AG04450 (cell line): ENCODE results near the gene HIGD1C. TPM values are rescaled to one million over a fixed set of nuclear protein-coding genes. Genes with fewer than 3 reads are reported as not detected.
A peak's percentile ranks its signal among the peaks of the same experiment; 100 is the strongest.
"Not testable (repeated sequence)": the region's sequence is repeated elsewhere in the genome, so short reads cannot be mapped to it uniquely, and the experiment has no call there.

ENCODE experiments used
- CTCF ChIA-PET: fragments of 300-600, 350-600 bp; formaldehyde crosslinking; extraction: SDS; loops from one replicate; lab custom pipeline; 2022; ENCODE audit warnings: antibody characterized with exemption, inconsistent platforms; lab: Charles Lee
- POLR2A ChIA-PET: fragments of 350-600 bp; formaldehyde crosslinking; extraction: SDS; loops from one replicate; lab custom pipeline; 2021; ENCODE audit warnings: antibody characterized with exemption, inconsistent platforms; lab: Yijun Ruan, JAX
- DNase-seq: peaks from one replicate; pipeline ENCODE4 v3.0.0-alpha.2; 2011; ENCODE audit warnings: low read depth, low spot score
- H3K27ac ChIP-seq: one replicate; pipeline ENCODE4 v1.5.1; 2012; ENCODE audit warnings: low read depth, low read length, control low read depth
- H3K27me3 ChIP-seq: one replicate; pipeline ENCODE4 v1.6.0; 2012; ENCODE audit warnings: low read length; ENCODE audit not compliant: control insufficient read depth, insufficient read depth
- H3K4me3 ChIP-seq: 2 replicates; pipeline ENCODE4 v1.5.1; 2011; ENCODE audit warnings: mild to moderate bottlenecking, low read depth, low read length, control low read depth
- H3K9me3 ChIP-seq: 2 replicates; pipeline ENCODE4 v1.5.1; 2012; ENCODE audit warnings: low read length; ENCODE audit not compliant: control insufficient read depth, insufficient read depth
- polyA plus RNA-seq: library from polyadenylated mRNA; depleted of rRNA; stranded (reverse); fragments of >200 nt; gene quantifications from 2 replicates; pipeline ENCODE4 v1.2.3, GENCODE V29; 2011
- TF ChIP-seq, protein P1 (sequence below): IDR thresholded peaks from 2 replicates; pipeline ENCODE4 v1.5.1; 2011; ENCODE audit warnings: low read depth, low read length, control low read depth, inconsistent platforms

Gene HIGD1C
- polyA plus RNA-seq, 1 experiment, result not detected

DNA sequence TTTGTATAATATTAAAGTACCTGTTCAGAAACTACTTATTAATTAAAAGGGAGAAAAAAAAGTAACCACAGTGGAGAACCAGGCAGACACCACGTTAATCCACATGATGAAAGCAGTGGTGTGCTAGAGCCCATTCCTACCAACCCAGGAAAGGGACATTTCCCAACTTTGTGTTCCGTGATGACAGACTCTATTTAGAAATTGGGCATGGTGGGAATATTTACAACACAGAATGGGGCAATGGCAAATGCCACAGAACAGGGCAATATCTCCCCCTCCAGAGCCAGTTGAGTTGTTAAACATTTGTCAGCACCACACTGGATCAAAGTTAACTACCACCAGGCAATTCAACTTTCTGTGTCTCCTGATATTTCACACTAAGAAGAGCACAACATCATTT, 1.2 kb upstream of the HIGD1C start:
- ChIA-PET CTCF (no interaction called here), POLR2A (no interaction called here)
- TF ChIP-seq, protein P1, sequence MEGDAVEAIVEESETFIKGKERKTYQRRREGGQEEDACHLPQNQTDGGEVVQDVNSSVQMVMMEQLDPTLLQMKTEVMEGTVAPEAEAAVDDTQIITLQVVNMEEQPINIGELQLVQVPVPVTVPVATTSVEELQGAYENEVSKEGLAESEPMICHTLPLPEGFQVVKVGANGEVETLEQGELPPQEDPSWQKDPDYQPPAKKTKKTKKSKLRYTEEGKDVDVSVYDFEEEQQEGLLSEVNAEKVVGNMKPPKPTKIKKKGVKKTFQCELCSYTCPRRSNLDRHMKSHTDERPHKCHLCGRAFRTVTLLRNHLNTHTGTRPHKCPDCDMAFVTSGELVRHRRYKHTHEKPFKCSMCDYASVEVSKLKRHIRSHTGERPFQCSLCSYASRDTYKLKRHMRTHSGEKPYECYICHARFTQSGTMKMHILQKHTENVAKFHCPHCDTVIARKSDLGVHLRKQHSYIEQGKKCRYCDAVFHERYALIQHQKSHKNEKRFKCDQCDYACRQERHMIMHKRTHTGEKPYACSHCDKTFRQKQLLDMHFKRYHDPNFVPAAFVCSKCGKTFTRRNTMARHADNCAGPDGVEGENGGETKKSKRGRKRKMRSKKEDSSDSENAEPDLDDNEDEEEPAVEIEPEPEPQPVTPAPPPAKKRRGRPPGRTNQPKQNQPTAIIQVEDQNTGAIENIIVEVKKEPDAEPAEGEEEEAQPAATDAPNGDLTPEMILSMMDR, result no peak
- Histone ChIP-seq H3K9me3 (no peaks in the 10 kb centered on the region; the same call in 1 of the 2 replicates), H3K27ac (no peak overlapping the region), H3K4me3 (no peak overlapping the region), H3K27me3 (no peaks in the 10 kb centered on the region)
- DNase-seq, result no peak

DNA sequence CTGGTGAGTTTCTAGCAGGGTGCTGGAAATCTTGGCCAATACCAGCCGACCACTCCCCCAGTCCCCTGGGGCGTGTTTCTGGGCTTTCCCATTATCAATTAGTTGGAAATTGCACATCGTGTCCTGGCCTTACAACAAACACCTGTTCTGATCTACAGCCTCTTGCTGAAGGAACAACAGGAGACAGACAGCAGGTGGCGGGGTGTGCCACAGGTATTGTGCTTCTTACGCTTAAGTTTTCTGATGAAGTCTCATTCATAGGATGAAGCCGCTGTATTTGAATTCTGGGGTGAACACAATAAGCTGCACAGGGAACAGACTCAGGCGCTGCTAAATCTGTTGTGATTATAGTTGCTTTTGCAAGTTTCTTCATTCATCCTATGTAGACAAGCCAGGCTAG, 703 bp downstream of the HIGD1C start:
- ChIA-PET POLR2A (no interaction called here), CTCF (no interaction called here)
- Histone ChIP-seq H3K9me3 (no peaks in the 10 kb centered on the region; the same call in 1 of the 2 replicates), H3K27me3 (no peaks in the 10 kb centered on the region), H3K4me3 (no peak overlapping the region), H3K27ac (peak overlapping the region; percentile 39)
- DNase-seq, result no peak
- TF ChIP-seq, protein P1, result no peak

DNA sequence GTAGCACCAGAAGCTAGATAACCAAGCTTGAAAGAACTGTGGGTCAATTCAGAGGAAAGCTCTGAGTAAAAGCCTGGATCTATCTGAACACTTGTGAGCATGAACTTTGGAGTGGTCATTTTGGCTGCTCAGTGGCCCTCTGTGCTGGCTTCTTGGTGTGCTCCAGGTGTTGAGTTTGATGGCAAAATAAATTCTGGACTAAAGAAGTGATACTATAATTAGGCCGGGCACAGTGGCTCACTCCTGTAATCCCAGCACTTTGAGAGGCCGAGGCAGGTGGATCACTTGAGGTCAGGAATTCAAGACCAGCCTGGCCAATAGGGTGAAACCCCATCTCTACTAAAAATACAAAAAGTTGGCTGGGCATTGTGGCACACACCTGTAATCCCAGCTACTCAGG, 2.4 kb downstream of the HIGD1C start:
- H3K27me3 ChIP-seq, H3K4me3 ChIP-seq, CTCF ChIA-PET, POLR2A ChIA-PET, DNase-seq, H3K27ac ChIP-seq, H3K9me3 ChIP-seq: not testable (repeated sequence)

DNA sequence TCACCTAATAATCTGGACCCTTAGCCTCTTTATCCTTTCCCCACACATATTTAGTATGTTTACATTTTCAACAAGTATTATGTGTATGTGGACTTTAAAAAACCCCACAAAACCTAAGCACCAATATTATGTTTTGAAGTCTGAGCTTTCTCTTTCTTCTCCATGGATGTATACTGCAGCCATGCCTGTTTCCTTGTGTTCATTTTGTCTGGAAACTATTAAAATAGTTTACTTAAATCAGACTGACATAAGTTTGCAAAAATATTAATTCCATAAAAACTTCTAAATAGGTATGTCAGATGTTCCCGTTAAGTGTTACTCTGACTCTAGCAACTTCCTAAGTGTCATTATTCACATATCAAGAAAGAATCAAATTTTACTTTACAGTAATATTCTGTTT, 2.9 kb downstream of the HIGD1C start:
- no peak for DNase-seq
- Histone ChIP-seq H3K9me3 (no peaks in the 10 kb centered on the region; the same call in 1 of the 2 replicates), H3K27ac (no peak overlapping the region), H3K27me3 (no peaks in the 10 kb centered on the region), H3K4me3 (no peak overlapping the region)
- TF ChIP-seq, protein P1, result no peak
- POLR2A ChIA-PET, result no interaction called here
- CTCF ChIA-PET, result no interaction called here

DNA sequence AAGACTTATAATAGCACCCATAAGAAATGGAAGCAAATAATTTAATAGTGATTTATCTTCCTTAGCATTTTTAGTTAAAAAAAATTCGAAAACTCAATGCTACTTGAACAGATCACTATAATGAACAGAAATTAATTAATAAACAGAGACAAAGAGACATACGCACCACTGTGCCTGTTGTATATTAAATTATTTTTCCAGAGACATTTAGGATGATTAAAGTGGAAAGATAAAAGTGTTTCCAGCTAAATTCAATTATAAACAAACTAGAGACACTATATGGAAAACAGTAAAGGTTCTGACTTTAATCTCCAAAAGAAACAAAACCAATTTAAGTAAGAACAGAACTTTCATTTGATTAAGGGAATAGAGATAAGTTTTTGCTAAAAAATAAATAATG, 3.4 kb downstream of the HIGD1C start:
- Histone ChIP-seq H3K9me3 (no peaks in the 10 kb centered on the region; the same call in 1 of the 2 replicates), H3K27ac (no peak overlapping the region), H3K27me3 (no peaks in the 10 kb centered on the region), H3K4me3 (no peak overlapping the region)
- CTCF ChIA-PET, result no interaction called here
- POLR2A ChIA-PET, result no interaction called here
- DNase-seq, result no peak
- TF ChIP-seq, protein P1, result no peak

DNA sequence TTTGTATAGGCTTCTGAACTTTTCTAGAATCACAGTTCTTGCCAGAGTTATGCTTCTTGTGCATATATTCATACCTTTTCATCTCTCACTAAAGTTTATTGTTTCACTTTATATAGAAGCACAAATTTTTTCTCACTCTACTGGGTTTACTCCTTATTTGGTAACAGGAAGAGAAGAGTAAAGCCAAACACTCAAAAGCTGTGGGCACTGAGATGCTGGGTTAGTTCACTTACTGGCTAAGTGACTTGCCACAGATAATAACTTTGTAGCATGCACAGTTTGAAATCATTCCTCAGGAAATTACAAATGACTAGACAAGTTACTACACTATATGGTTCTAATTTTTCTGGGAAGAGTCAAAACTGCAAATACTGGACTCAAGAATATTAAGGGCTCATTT, 7.8 kb downstream of the HIGD1C start:
- Histone ChIP-seq H3K4me3 (no peak overlapping the region), H3K9me3 (no peaks in the 10 kb centered on the region), H3K27ac (no peak overlapping the region), H3K27me3 (no peaks in the 10 kb centered on the region)
- no peak for DNase-seq
- ChIA-PET POLR2A (no interaction called here), CTCF (interaction anchor here (1.6 to 1.9 kb wide), 2 partner anchors 25 to 27 kb away, joined by 4 to 6 read pairs; no protein-coding TSS in a partner anchor)
- TF ChIP-seq, protein P1, result no peak
